ENCODE data around the gene SUCLG2.

SUCLG2 gene

GRCh38 chr3:67419218-67419529 lies 235.2 kb downstream of the SUCLG2 start:
- Histone ChIP-seq H3K9ac (ENCODE audit: low read length) (no peak overlapping the region), H3K27me3 (ENCODE audit: insufficient read depth, low read length, poor library complexity) (no peaks in the 10 kb centered on the region), H3K27ac (ENCODE audit: low read depth, low read length) (no peak overlapping the region), H2BK120ac (ENCODE audit: low read depth, low read length) (no peak overlapping the region), H3K4me2 (ENCODE audit: low read length) (no peak overlapping the region), H3K4ac (ENCODE audit: low read depth, low read length) (no peak overlapping the region), H2BK15ac (replicated peaks; ENCODE audit: low read depth) (no peak overlapping the region), H3K23ac (ENCODE audit: low read length) (no peak overlapping the region), H3K79me1 (ENCODE audit: low read length) (no peaks in the 10 kb centered on the region), H3K79me2 (ENCODE audit: control insufficient read depth, insufficient read depth, low read length) (no peaks in the 10 kb centered on the region), H4K5ac (ENCODE audit: low read length) (no peak overlapping the region), H3K18ac (ENCODE audit: low read length) (no peak overlapping the region), H3K56ac (ENCODE audit: low read length) (no peak overlapping the region), H2BK5ac (ENCODE audit: low read length) (no peak overlapping the region), H2AK5ac (ENCODE audit: low read length) (no peak overlapping the region), H4K8ac (ENCODE audit: low read depth, low read length) (no peak overlapping the region), H3K36me3 (ENCODE audit: control insufficient read depth, insufficient read depth, low read length) (no peaks in the 10 kb centered on the region), H3K4me3 (ENCODE audit: low read length) (no peak overlapping the region), H3K4me1 (ENCODE audit: control insufficient read depth, low read depth, low read length) (no peaks in the 10 kb centered on the region)
- WGBS (ENCODE audit: extremely low coverage, insufficient coverage, low lambda C conversion rate), result no CpG with 5 or more reads among the region's 2 CpGs
- no peak for DNase-seq

- H3K9ac ChIP-seq (ENCODE audit: low read length), result no peak overlapping the region
- H3K4ac ChIP-seq (ENCODE audit: low read depth, low read length), result no peak overlapping the region
- H3K27me3 ChIP-seq (ENCODE audit: insufficient read depth, low read length, poor library complexity), result no peaks in the 10 kb centered on the region
- no peak overlapping the region for H2BK15ac ChIP-seq (replicated peaks; ENCODE audit: low read depth)
- H3K56ac ChIP-seq (ENCODE audit: low read length), result no peak overlapping the region
- H3K4me2 ChIP-seq (ENCODE audit: low read length), result no peak overlapping the region
- no peak overlapping the region for H4K5ac ChIP-seq (ENCODE audit: low read length)
- no peak overlapping the region for H4K8ac ChIP-seq (ENCODE audit: low read depth, low read length)
- no peaks in the 10 kb centered on the region for H3K79me1 ChIP-seq (ENCODE audit: low read length)
- H3K4me1 ChIP-seq (ENCODE audit: control insufficient read depth, low read depth, low read length), result no peaks in the 10 kb centered on the region
- no peaks in the 10 kb centered on the region for H3K79me2 ChIP-seq (ENCODE audit: control insufficient read depth, insufficient read depth, low read length)
- DNase-seq, result no peak
- H3K23ac ChIP-seq (ENCODE audit: low read length), result no peak overlapping the region
- no CpG with 5 or more reads among the region's 3 CpGs for WGBS (ENCODE audit: extremely low coverage, insufficient coverage, low lambda C conversion rate)
- no peak overlapping the region for H3K27ac ChIP-seq (ENCODE audit: low read depth, low read length)
- H2BK5ac ChIP-seq (ENCODE audit: low read length), result no peak overlapping the region
- H3K4me3 ChIP-seq (ENCODE audit: low read length), result no peak overlapping the region
- no peak overlapping the region for H3K18ac ChIP-seq (ENCODE audit: low read length)
- no peaks in the 10 kb centered on the region for H3K36me3 ChIP-seq (ENCODE audit: control insufficient read depth, insufficient read depth, low read length)
- no peak overlapping the region for H2BK120ac ChIP-seq (ENCODE audit: low read depth, low read length)
- no peak overlapping the region for H2AK5ac ChIP-seq (ENCODE audit: low read length)
Measured at GRCh38 chr3:67418426-67419217, 235.8 kb downstream of the SUCLG2 start.

- no peak overlapping the region for H3K27ac ChIP-seq (ENCODE audit: low read depth, low read length)
- no peak overlapping the region for H3K4me3 ChIP-seq (ENCODE audit: low read length)
- no peak overlapping the region for H2BK120ac ChIP-seq (ENCODE audit: low read depth, low read length)
- H3K18ac ChIP-seq (ENCODE audit: low read length), result no peak overlapping the region
- H3K4me2 ChIP-seq (ENCODE audit: low read length), result no peak overlapping the region
- WGBS (ENCODE audit: extremely low coverage, insufficient coverage, low lambda C conversion rate), result no CpG with 5 or more reads among the region's 1 CpG
- H2BK5ac ChIP-seq (ENCODE audit: low read length), result no peak overlapping the region
- no peaks in the 10 kb centered on the region for H3K4me1 ChIP-seq (ENCODE audit: control insufficient read depth, low read depth, low read length)
- no peak for DNase-seq
- no peak overlapping the region for H3K9ac ChIP-seq (ENCODE audit: low read length)
- H2AK5ac ChIP-seq (ENCODE audit: low read length), result no peak overlapping the region
- H3K4ac ChIP-seq (ENCODE audit: low read depth, low read length), result no peak overlapping the region
- no peak overlapping the region for H3K23ac ChIP-seq (ENCODE audit: low read length)
- H3K56ac ChIP-seq (ENCODE audit: low read length), result no peak overlapping the region
- no peak overlapping the region for H2BK15ac ChIP-seq (replicated peaks; ENCODE audit: low read depth)
- no peak overlapping the region for H4K5ac ChIP-seq (ENCODE audit: low read length)
- H3K79me1 ChIP-seq (ENCODE audit: low read length), result no peaks in the 10 kb centered on the region
- H4K8ac ChIP-seq (ENCODE audit: low read depth, low read length), result no peak overlapping the region
- no peaks in the 10 kb centered on the region for H3K27me3 ChIP-seq (ENCODE audit: insufficient read depth, low read length, poor library complexity)
- no peaks in the 10 kb centered on the region for H3K79me2 ChIP-seq (ENCODE audit: control insufficient read depth, insufficient read depth, low read length)
- no peaks in the 10 kb centered on the region for H3K36me3 ChIP-seq (ENCODE audit: control insufficient read depth, insufficient read depth, low read length)
Measured at GRCh38 chr3:67416703-67417102, 237.7 kb downstream of the SUCLG2 start.

GRCh38 chr3:67415511-67415910 lies 238.9 kb downstream of the SUCLG2 start:
- no peak for DNase-seq
- no peak overlapping the region for H4K5ac ChIP-seq (ENCODE audit: low read length)
- no peak overlapping the region for H2BK15ac ChIP-seq (replicated peaks; ENCODE audit: low read depth)
- no peak overlapping the region for H3K18ac ChIP-seq (ENCODE audit: low read length)
- no peak overlapping the region for H3K56ac ChIP-seq (ENCODE audit: low read length)
- H2BK120ac ChIP-seq (ENCODE audit: low read depth, low read length), result no peak overlapping the region
- H3K36me3 ChIP-seq (ENCODE audit: control insufficient read depth, insufficient read depth, low read length), result no peaks in the 10 kb centered on the region
- H2AK5ac ChIP-seq (ENCODE audit: low read length), result no peak overlapping the region
- no peak overlapping the region for H3K23ac ChIP-seq (ENCODE audit: low read length)
- H3K27me3 ChIP-seq (ENCODE audit: insufficient read depth, low read length, poor library complexity), result no peaks in the 10 kb centered on the region
- no peak overlapping the region for H3K4ac ChIP-seq (ENCODE audit: low read depth, low read length)
- no peak overlapping the region for H3K4me2 ChIP-seq (ENCODE audit: low read length)
- H3K9ac ChIP-seq (ENCODE audit: low read length), result no peak overlapping the region
- no peaks in the 10 kb centered on the region for H3K79me1 ChIP-seq (ENCODE audit: low read length)
- H4K8ac ChIP-seq (ENCODE audit: low read depth, low read length), result no peak overlapping the region
- no peaks in the 10 kb centered on the region for H3K79me2 ChIP-seq (ENCODE audit: control insufficient read depth, insufficient read depth, low read length)
- no peak overlapping the region for H3K4me3 ChIP-seq (ENCODE audit: low read length)
- no peaks in the 10 kb centered on the region for H3K4me1 ChIP-seq (ENCODE audit: control insufficient read depth, low read depth, low read length)
- no peak overlapping the region for H3K27ac ChIP-seq (ENCODE audit: low read depth, low read length)
- WGBS (ENCODE audit: extremely low coverage, insufficient coverage, low lambda C conversion rate), result no CpG with 5 or more reads among the region's 1 CpG
- no peak overlapping the region for H2BK5ac ChIP-seq (ENCODE audit: low read length)

GRCh38 chr3:67414740-67415139 lies 239.7 kb downstream of the SUCLG2 start:
- Histone ChIP-seq H3K36me3 (ENCODE audit: control insufficient read depth, insufficient read depth, low read length) (no peaks in the 10 kb centered on the region), H2BK120ac (ENCODE audit: low read depth, low read length) (no peak overlapping the region), H3K79me2 (ENCODE audit: control insufficient read depth, insufficient read depth, low read length) (no peaks in the 10 kb centered on the region), H2BK5ac (ENCODE audit: low read length) (no peak overlapping the region), H3K18ac (ENCODE audit: low read length) (no peak overlapping the region), H2AK5ac (ENCODE audit: low read length) (no peak overlapping the region), H4K8ac (ENCODE audit: low read depth, low read length) (no peak overlapping the region), H3K9ac (ENCODE audit: low read length) (no peak overlapping the region), H3K4me2 (ENCODE audit: low read length) (no peak overlapping the region), H3K4me3 (ENCODE audit: low read length) (no peak overlapping the region), H3K4ac (ENCODE audit: low read depth, low read length) (no peak overlapping the region), H3K27ac (ENCODE audit: low read depth, low read length) (no peak overlapping the region), H3K4me1 (ENCODE audit: control insufficient read depth, low read depth, low read length) (no peaks in the 10 kb centered on the region), H3K79me1 (ENCODE audit: low read length) (no peaks in the 10 kb centered on the region), H4K5ac (ENCODE audit: low read length) (no peak overlapping the region), H3K27me3 (ENCODE audit: insufficient read depth, low read length, poor library complexity) (no peaks in the 10 kb centered on the region), H3K56ac (ENCODE audit: low read length) (no peak overlapping the region), H3K23ac (ENCODE audit: low read length) (no peak overlapping the region), H2BK15ac (replicated peaks; ENCODE audit: low read depth) (no peak overlapping the region)
- no peak for DNase-seq
- no CpG with 5 or more reads among the region's 5 CpGs for WGBS (ENCODE audit: extremely low coverage, insufficient coverage, low lambda C conversion rate)

- Histone ChIP-seq H3K79me1 (ENCODE audit: low read length) (no peaks in the 10 kb centered on the region), H3K23ac (ENCODE audit: low read length) (no peak overlapping the region), H3K4me1 (ENCODE audit: control insufficient read depth, low read depth, low read length) (no peaks in the 10 kb centered on the region), H3K27me3 (ENCODE audit: insufficient read depth, low read length, poor library complexity) (no peaks in the 10 kb centered on the region), H3K56ac (ENCODE audit: low read length) (no peak overlapping the region), H3K4me3 (ENCODE audit: low read length) (no peak overlapping the region), H4K5ac (ENCODE audit: low read length) (no peak overlapping the region), H3K4ac (ENCODE audit: low read depth, low read length) (no peak overlapping the region), H4K8ac (ENCODE audit: low read depth, low read length) (no peak overlapping the region), H2BK15ac (replicated peaks; ENCODE audit: low read depth) (no peak overlapping the region), H2BK120ac (ENCODE audit: low read depth, low read length) (no peak overlapping the region), H2AK5ac (ENCODE audit: low read length) (no peak overlapping the region), H3K79me2 (ENCODE audit: control insufficient read depth, insufficient read depth, low read length) (no peaks in the 10 kb centered on the region), H2BK5ac (ENCODE audit: low read length) (no peak overlapping the region), H3K27ac (ENCODE audit: low read depth, low read length) (no peak overlapping the region), H3K9ac (ENCODE audit: low read length) (no peak overlapping the region), H3K4me2 (ENCODE audit: low read length) (no peak overlapping the region), H3K36me3 (ENCODE audit: control insufficient read depth, insufficient read depth, low read length) (no peaks in the 10 kb centered on the region), H3K18ac (ENCODE audit: low read length) (no peak overlapping the region)
- DNase-seq, result no peak
Measured at GRCh38 chr3:67405193-67405592, 249.2 kb downstream of the SUCLG2 start.
